Upper lobe of left lung (tissue), 4 donors: ENCODE results near the gene GALNT13.

Source experiments
- CTCF ChIP-seq, 6 experiments: fragments of 450-650 bp in 4 of 6; fragments of 200-600 bp in 2 of 6; sonication (generic) in 2 of 6; IDR thresholded peaks; one replicate each; pipeline ENCODE4 v1.5.1; 2016 to 2019; ENCODE audit warnings: antibody characterized with exemption in 6 of 6
- POLR2A ChIP-seq, 4 donors: fragments of 450-650 bp; IDR thresholded peaks; one replicate each; pipeline ENCODE4 v1.5.1; 2016 to 2017; ENCODE audit warnings: antibody characterized with exemption in 4 of 4, mild to moderate bottlenecking in 2 of 4

- TF ChIP-seq CTCF (IDR thresholded peaks at IDR 0.05) (no peak), POLR2A (IDR thresholded peaks at IDR 0.05) (no peak)
These were observed 13.5 kb upstream of the GALNT13 start for GRCh38 chr2:153858250-153858649.
